ENCODE results near the gene PRTN3.
"Not testable (repeated sequence)": the region's sequence is repeated elsewhere in the genome, so short reads cannot be mapped to it uniquely, and the experiment has no call there.

Gene PRTN3

DNA sequence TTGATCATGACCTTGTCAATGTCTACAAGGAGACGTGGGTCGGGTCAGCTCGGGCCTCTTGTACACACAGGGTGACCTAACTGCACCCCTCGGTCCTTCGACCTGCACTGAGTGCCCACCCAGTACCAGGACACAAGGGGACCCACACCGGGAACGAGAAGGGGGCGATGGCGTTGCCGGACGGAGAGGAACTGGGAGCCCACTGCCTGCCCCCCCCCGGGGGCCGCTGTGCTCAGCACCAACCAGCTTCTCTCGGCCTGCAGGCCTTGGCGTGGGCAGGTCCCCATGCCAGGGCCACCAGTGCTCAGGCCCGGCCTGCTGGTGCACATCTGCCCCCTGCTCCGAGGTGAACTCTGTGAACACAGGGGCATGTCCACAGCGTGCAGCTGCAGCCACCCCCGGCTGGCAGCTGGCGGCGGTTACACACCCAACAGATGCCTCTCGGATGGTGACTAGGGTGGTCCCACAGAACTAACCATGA lies 32.8 kb downstream of the PRTN3 start:
- peaks cover 0 to 12% (median 4%) of the 10 kb centered on the region in 4 experiments for H3K4me1 ChIP-seq (ENCODE audit: control extremely low read depth in 1 of 4, control insufficient read depth in 4 of 4, insufficient read depth in 4 of 4, low read length in 3 of 4)
- 99% methylated on average over 18 of the region's 22 CpGs for WGBS (ENCODE audit: insufficient coverage)
- no peak for DNase-seq
- H3K27ac ChIP-seq (ENCODE audit: insufficient read depth in 1 of 2, low read depth in 1 of 2, low read length in 2 of 2, poor library complexity in 1 of 2, severe bottlenecking in 2 of 2): no peak overlapping the region
- ChIA-PET CTCF (no interaction called here), POLR2A (no interaction called here)
- peaks cover 0 to 64% (median 43%) of the 10 kb centered on the region in 4 experiments for H3K36me3 ChIP-seq (ENCODE audit: control insufficient read depth in 4 of 4, insufficient read depth in 4 of 4, low read length in 3 of 4)
- no peak overlapping the region for H3K4me3 ChIP-seq (ENCODE audit: control insufficient read depth in 1 of 7, extremely low read depth in 1 of 7, insufficient read depth in 4 of 7, low read depth in 2 of 7, low read length in 6 of 7)
- H3K27me3 ChIP-seq (replicated peaks in 2 of 5; ENCODE audit: control insufficient read depth in 4 of 5, insufficient read depth in 5 of 5, low read length in 4 of 5): no peaks in the 10 kb centered on the region
- no peaks in the 10 kb centered on the region for H3K9me3 ChIP-seq (ENCODE audit: control extremely low read depth in 1 of 5, control insufficient read depth in 4 of 5, insufficient read depth in 2 of 5, low read depth in 1 of 5, low read length in 4 of 5)

GRCh38 chr19:875265-875879 lies 34.6 kb downstream of the PRTN3 start:
- H3K36me3 ChIP-seq (ENCODE audit: control insufficient read depth in 4 of 4, insufficient read depth in 4 of 4, low read length in 3 of 4): peaks cover 0 to 60% (median 37%) of the 10 kb centered on the region in 4 experiments
- ChIA-PET POLR2A (no interaction called here), CTCF (interaction anchor here (1.0 to 1.2 kb wide), 3 partner anchors 12 to 30 kb away, joined by 3 to 5 read pairs (median 4); partner anchors contain the start of genes MED16 and RNU6-9)
- no peak for DNase-seq
- no peaks in the 10 kb centered on the region for H3K27me3 ChIP-seq (replicated peaks in 2 of 5; ENCODE audit: control insufficient read depth in 4 of 5, insufficient read depth in 5 of 5, low read length in 4 of 5)
- H3K4me3 ChIP-seq (ENCODE audit: control insufficient read depth in 1 of 7, extremely low read depth in 1 of 7, insufficient read depth in 4 of 7, low read depth in 2 of 7, low read length in 6 of 7): no peak overlapping the region
- H3K9me3 ChIP-seq (ENCODE audit: control extremely low read depth in 1 of 5, control insufficient read depth in 4 of 5, insufficient read depth in 2 of 5, low read depth in 1 of 5, low read length in 4 of 5): no peaks in the 10 kb centered on the region
- H3K27ac ChIP-seq (ENCODE audit: insufficient read depth in 1 of 2, low read depth in 1 of 2, low read length in 2 of 2, poor library complexity in 1 of 2, severe bottlenecking in 2 of 2): no peak overlapping the region
- 98% methylated on average over 25 of the region's 28 CpGs for WGBS (ENCODE audit: insufficient coverage)
- H3K4me1 ChIP-seq (ENCODE audit: control extremely low read depth in 1 of 4, control insufficient read depth in 4 of 4, insufficient read depth in 4 of 4, low read length in 3 of 4): peaks cover 0 to 12% (median 4%) of the 10 kb centered on the region in 4 experiments

GRCh38 chr19:876089-876488 lies 35.3 kb downstream of the PRTN3 start:
- ChIA-PET POLR2A (no interaction called here), CTCF (interaction anchor here (1.2 kb wide), 1 partner anchor 17 kb away, joined by 5 read pairs; the partner anchor contains the start of genes MED16 and RNU6-9)
- Histone ChIP-seq H3K4me1 (ENCODE audit: control extremely low read depth in 1 of 4, control insufficient read depth in 4 of 4, insufficient read depth in 4 of 4, low read length in 3 of 4) (peaks cover 0 to 12% (median 4%) of the 10 kb centered on the region in 4 experiments), H3K36me3 (ENCODE audit: control insufficient read depth in 4 of 4, insufficient read depth in 4 of 4, low read length in 3 of 4) (peaks cover 0 to 56% (median 38%) of the 10 kb centered on the region in 4 experiments), H3K27me3 (replicated peaks in 2 of 5; ENCODE audit: control insufficient read depth in 4 of 5, insufficient read depth in 5 of 5, low read length in 4 of 5) (no peaks in the 10 kb centered on the region), H3K4me3 (ENCODE audit: control insufficient read depth in 1 of 7, extremely low read depth in 1 of 7, insufficient read depth in 4 of 7, low read depth in 2 of 7, low read length in 6 of 7) (no peak overlapping the region), H3K27ac (ENCODE audit: insufficient read depth in 1 of 2, low read depth in 1 of 2, low read length in 2 of 2, poor library complexity in 1 of 2, severe bottlenecking in 2 of 2) (no peak overlapping the region), H3K9me3 (ENCODE audit: control extremely low read depth in 1 of 5, control insufficient read depth in 4 of 5, insufficient read depth in 2 of 5, low read depth in 1 of 5, low read length in 4 of 5) (no peaks in the 10 kb centered on the region)
- no peak for DNase-seq
- WGBS (ENCODE audit: insufficient coverage): 93% methylated on average over 15 of the region's 18 CpGs

- no peak for DNase-seq
- H3K9me3 ChIP-seq (ENCODE audit: control extremely low read depth in 1 of 5, control insufficient read depth in 4 of 5, insufficient read depth in 2 of 5, low read depth in 1 of 5, low read length in 4 of 5): no peaks in the 10 kb centered on the region
- POLR2A ChIA-PET: no interaction called here
- H3K27ac ChIP-seq (ENCODE audit: insufficient read depth in 1 of 2, low read depth in 1 of 2, low read length in 2 of 2, poor library complexity in 1 of 2, severe bottlenecking in 2 of 2): no peak overlapping the region
- WGBS (ENCODE audit: insufficient coverage): 93% methylated on average over 24 of the region's 29 CpGs
- H3K27me3 ChIP-seq (replicated peaks in 2 of 5; ENCODE audit: control insufficient read depth in 4 of 5, insufficient read depth in 5 of 5, low read length in 4 of 5): no peaks in the 10 kb centered on the region
- H3K4me1 ChIP-seq (ENCODE audit: control extremely low read depth in 1 of 4, control insufficient read depth in 4 of 4, insufficient read depth in 4 of 4, low read length in 3 of 4): peaks cover 0 to 11% (median 3%) of the 10 kb centered on the region in 4 experiments
- H3K4me3 ChIP-seq (ENCODE audit: control insufficient read depth in 1 of 7, extremely low read depth in 1 of 7, insufficient read depth in 4 of 7, low read depth in 2 of 7, low read length in 6 of 7): no peak overlapping the region
- CTCF ChIA-PET: no interaction called here
- H3K36me3 ChIP-seq (ENCODE audit: control insufficient read depth in 4 of 4, insufficient read depth in 4 of 4, low read length in 3 of 4): peaks cover 0 to 59% (median 41%) of the 10 kb centered on the region in 4 experiments
Observed at GRCh38 chr19:876780-877314, 36.0 kb downstream of the PRTN3 start.

- CTCF ChIA-PET: interaction anchor here (1.2 kb wide), 1 partner anchor 42 kb away, joined by 3 read pairs; no protein-coding TSS in a partner anchor
- H3K27me3 ChIP-seq (replicated peaks in 2 of 5; ENCODE audit: control insufficient read depth in 4 of 5, insufficient read depth in 5 of 5, low read length in 4 of 5); H3K4me3 ChIP-seq (ENCODE audit: control insufficient read depth in 1 of 7, extremely low read depth in 1 of 7, insufficient read depth in 4 of 7, low read depth in 2 of 7, low read length in 6 of 7); DNase-seq; H3K4me1 ChIP-seq (ENCODE audit: control extremely low read depth in 1 of 4, control insufficient read depth in 4 of 4, insufficient read depth in 4 of 4, low read length in 3 of 4); POLR2A ChIA-PET; H3K9me3 ChIP-seq (ENCODE audit: control extremely low read depth in 1 of 5, control insufficient read depth in 4 of 5, insufficient read depth in 2 of 5, low read depth in 1 of 5, low read length in 4 of 5); H3K27ac ChIP-seq (ENCODE audit: insufficient read depth in 1 of 2, low read depth in 1 of 2, low read length in 2 of 2, poor library complexity in 1 of 2, severe bottlenecking in 2 of 2): not testable (repeated sequence)
- H3K36me3 ChIP-seq (ENCODE audit: control insufficient read depth in 4 of 4, insufficient read depth in 4 of 4, low read length in 3 of 4): peaks cover 7 to 72% (median 48%) of the 10 kb centered on the region in 4 experiments
- 99% methylated on average over 10 of the region's 23 CpGs for WGBS (ENCODE audit: insufficient coverage)
Observed at GRCh38 chr19:877992-878660, 37.3 kb downstream of the PRTN3 start.

GRCh38 chr19:878751-879561 lies 38.2 kb downstream of the PRTN3 start:
- H3K4me1 ChIP-seq (ENCODE audit: control extremely low read depth in 1 of 4, control insufficient read depth in 4 of 4, insufficient read depth in 4 of 4, low read length in 3 of 4); H3K27me3 ChIP-seq (replicated peaks in 2 of 5; ENCODE audit: control insufficient read depth in 4 of 5, insufficient read depth in 5 of 5, low read length in 4 of 5); H3K27ac ChIP-seq (ENCODE audit: insufficient read depth in 1 of 2, low read depth in 1 of 2, low read length in 2 of 2, poor library complexity in 1 of 2, severe bottlenecking in 2 of 2); DNase-seq; H3K9me3 ChIP-seq (ENCODE audit: control extremely low read depth in 1 of 5, control insufficient read depth in 4 of 5, insufficient read depth in 2 of 5, low read depth in 1 of 5, low read length in 4 of 5); H3K4me3 ChIP-seq (ENCODE audit: control insufficient read depth in 1 of 7, extremely low read depth in 1 of 7, insufficient read depth in 4 of 7, low read depth in 2 of 7, low read length in 6 of 7): not testable (repeated sequence)
- H3K36me3 ChIP-seq (ENCODE audit: control insufficient read depth in 4 of 4, insufficient read depth in 4 of 4, low read length in 3 of 4): peaks cover 7 to 74% (median 47%) of the 10 kb centered on the region in 4 experiments
- POLR2A ChIA-PET: interaction anchor here (0.6 to 0.7 kb wide), 2 partner anchors 14 to 97 kb away, joined by 4 to 7 read pairs; partner anchors contain the start of genes MED16 and RNU6-9
- CTCF ChIA-PET: interaction anchor here (0.8 to 1.2 kb wide), 3 partner anchors 15 to 41 kb away, joined by 3 read pairs; no protein-coding TSS in a partner anchor
- 97% methylated on average over 14 of the region's 24 CpGs for WGBS (ENCODE audit: insufficient coverage)

Data from common myeloid progenitor, CD34-positive (primary cell).